CD4-positive, alpha-beta T cell treated with Interleukin-6 at 100 ng/mL for 8 hours (primary cell): ENCODE measurements around the gene HDAC5.
"Not testable (repeated sequence)": the region's sequence is repeated elsewhere in the genome, so short reads cannot be mapped to it uniquely, and the experiment has no call there.

Experiments used
- DNase-seq: peaks from one replicate; pipeline ENCODE4 v3.0.0-alpha.2; 2020; ENCODE audit warnings: mixed read lengths, low spot score

The HDAC5 gene

DNA sequence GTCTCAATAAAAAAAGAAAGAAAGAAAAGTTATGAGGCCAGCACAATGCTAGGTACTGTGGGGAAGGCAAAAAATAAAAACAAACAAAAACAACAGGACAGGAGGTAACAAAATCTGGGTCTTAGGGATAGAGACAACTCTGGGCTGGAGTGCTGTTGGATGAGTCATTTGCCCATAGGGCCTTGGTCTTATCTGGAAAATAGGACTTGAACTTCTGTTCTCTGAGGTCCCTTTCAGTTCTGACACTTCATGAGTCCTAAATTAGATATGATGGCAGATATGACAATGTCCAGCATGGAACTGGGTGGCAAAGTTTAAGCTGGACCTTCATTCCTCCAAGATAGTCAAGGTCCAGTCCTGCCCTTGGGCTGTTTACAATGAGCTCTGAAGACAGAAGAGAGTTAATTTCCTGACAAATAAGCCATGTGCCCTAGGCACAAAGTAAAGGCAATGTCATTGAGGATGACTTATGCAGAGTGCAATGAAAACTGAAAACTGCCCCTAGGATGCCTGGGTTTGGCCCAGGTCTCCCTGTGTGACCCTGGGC lies 8.9 kb upstream of the HDAC5 start:
- DNase-seq = no peak

GRCh38 chr17:44131372-44131771 lies 7.9 kb upstream of the HDAC5 start:
- DNase-seq = not testable (repeated sequence)

DNA sequence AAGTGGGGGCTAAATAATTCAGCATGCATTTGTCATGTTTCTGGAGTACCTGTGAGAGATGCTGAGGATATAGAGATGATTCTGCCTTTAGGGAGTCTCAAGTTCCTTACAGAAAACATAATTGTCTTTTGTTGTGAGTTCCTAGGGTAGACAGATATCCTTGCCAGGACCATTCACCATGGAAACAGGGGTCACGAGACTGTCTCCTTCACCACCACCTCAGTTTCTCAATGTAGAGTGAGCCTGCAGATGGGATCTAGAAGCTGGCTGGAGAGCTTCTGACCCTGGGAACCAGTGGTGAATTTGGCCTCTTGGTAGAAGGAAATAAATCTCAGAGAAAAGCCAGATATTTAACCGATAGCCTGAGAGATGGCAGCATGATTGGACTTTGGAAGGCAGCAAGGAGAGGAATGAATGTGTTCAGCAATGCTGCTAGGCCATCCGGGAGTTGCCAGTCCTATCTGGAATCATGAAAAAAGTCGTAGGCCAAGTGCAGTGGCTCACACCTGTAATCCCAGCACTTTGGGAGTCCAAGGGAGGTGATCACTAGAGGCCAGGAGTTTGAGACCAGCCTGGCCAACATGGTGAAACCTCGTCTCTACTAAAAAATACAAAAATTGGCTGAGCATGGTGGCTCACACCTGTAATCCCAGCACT lies 7.4 kb upstream of the HDAC5 start:
- DNase-seq = no peak

DNA sequence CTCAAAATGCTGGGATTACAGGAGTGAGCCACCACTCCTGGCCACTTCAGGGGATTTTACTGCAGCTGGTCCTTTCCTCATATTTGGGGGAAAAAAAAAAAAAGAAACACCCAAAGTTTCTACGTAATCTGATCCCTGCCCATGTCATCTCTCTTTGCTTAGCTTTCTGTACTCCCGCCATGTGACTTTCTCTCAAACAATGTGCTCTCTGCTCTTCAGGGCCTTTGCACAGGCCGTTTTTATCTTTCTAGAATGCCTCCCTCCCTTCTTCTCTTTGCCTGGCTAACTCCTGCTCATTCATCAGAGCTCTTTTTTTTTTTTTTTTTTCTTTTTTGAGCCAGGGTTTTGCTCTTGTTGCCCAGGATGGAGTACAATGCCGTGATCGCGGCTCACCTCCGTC lies 4.9 kb upstream of the HDAC5 start:
- no peak for DNase-seq

- DNase-seq = no peak
Measured at GRCh38 chr17:44124118-44124438, 637 bp upstream of the HDAC5 start.

GRCh38 chr17:44122816-44123355 lies 555 bp downstream of the HDAC5 start:
- no peak for DNase-seq

DNA sequence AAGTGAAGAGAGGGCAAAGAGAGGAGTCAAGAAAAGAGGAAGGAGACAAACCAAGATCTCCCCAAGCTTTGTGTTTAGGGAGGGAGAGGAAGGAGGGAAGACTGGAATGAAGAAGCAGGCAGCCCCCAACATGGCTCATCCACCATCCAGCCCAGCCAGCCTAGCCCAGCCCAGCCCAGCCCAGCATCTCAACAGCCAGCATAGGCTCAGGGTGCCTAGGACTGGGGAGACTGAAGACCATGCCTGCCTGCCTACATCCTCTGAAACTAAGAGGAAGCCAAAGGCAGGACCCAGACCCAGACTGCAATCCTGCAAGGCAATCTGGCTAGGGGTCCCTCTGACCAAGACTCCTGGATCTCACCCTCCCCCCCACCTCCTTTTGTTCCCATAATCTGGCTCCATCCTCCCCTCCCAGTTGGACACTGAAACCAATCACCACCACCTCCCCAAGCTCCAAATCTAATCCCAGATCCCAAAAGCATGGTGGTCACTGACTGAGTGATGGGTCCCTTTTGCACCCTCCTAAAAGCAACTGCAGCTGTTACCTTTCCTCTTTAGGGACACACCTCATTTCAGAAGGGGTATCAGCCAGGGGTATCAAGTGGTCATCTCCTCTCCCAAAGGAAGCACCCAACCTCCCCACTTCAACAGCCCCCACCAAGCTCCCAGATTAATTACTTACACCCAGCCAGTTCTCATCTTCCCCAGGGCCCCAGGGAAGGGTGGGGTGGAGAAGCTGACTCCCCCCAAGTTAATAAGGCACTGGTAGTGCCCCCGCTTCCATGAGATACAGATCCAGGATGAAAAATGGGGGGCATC lies 1.2 kb downstream of the HDAC5 start:
- no peak for DNase-seq

GRCh38 chr17:44120851-44121605 lies 2.4 kb downstream of the HDAC5 start:
- no peak for DNase-seq

DNA sequence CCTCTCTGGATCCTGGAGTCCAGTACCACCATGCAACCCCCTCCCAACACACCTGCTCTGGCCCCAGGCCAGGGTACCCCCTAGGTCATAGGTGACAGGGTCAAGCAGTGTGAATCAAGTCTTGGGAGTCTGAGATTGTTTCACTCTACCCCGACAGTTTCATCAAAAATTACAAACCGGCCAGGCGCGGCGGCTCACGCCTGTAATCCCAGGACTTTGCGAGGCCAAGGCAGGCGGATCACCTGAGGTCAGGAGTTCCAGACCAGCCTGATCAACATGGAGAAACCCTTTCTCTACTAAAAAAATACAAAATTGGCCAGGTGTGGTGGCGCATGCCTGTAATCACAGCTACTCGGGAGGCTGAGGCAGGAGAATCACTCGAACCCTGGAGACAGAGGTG lies 3.2 kb downstream of the HDAC5 start:
- DNase-seq = not testable (repeated sequence)

GRCh38 chr17:44119798-44120197 lies 3.6 kb downstream of the HDAC5 start:
- no peak for DNase-seq

- DNase-seq = no peak
Measured at GRCh38 chr17:44119062-44119461, 4.4 kb downstream of the HDAC5 start.

DNA sequence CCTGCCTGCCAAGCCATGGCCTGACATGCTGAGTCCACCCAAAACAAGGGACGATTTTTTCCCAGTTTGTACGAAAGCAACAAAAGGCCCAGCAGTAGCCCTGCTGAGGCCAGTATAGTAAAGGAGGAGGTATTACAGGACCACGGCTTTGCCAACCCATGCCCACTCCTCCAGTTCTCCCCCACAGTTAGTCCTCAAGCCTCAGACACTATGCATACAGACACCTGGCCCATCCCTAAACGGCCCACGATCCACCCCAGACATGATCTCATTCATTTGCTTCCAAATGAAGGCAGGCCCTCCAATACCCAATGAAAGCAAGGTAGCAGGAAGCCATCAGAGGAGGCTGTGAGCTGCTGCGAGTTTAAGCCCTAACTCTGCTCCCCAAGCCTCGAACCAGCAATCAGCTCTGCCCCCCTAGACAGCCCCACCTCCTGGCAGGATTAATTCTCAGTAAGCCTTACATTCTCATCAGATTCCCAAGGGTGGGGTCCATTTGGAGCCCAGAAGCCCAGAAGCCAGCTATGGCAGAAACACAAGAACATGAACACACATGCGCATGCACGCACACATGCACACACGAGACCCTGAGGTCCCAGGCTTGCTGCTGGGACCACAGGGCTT lies 4.9 kb downstream of the HDAC5 start:
- no peak for DNase-seq

- DNase-seq = no peak
Measured at GRCh38 chr17:44117351-44117750, 6.1 kb downstream of the HDAC5 start.

GRCh38 chr17:44115585-44116415 lies 7.6 kb downstream of the HDAC5 start:
- no peak for DNase-seq

DNA sequence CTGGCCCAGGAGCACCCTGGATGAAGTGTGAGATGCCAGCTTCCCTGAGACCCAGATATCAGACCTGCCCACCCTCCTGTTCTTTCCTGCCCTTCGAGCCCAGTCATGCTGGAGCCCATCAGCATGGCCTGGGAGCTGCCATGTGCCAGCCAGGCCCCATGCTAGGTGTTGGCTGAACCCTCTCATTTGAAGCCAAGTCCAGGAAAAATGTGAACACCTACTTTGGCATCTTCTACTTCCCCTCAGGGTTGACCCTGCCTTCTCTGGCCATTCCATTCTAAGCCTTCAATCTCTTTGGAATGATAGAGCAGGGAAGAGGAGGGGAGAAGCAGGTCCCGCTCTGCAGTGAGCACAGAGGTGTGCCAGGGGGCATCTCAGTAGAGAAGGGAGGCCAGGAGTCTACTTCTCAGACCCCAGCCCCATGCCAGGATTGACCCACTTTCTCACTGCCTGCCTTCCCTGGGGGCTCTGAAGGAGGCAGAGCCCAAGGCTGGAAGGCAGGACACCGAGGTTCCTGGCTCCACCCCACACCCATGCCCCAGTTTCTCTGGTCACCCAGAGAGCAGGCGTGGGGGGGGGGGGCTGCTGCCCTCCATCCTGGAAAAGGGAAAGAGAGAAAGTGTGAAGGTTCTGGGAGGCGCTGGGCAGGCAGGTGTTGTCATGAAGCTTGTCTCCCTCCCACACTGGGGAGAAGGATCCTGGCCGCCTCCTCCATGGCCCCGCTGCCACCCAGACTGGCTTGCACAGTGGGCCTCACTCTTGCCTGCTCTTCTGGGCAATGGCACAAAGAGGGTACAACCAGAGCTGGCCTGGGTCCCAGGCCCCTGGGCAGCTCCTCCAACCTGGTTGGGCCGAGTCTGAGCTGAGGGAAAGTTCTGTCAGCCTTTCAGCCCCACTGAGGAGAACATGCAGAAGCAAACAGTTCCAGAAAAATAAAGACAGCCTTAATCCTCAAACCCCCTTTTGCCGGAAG lies 9.3 kb downstream of the HDAC5 start:
- DNase-seq = no peak

GRCh38 chr17:44113382-44113781 lies 10.1 kb downstream of the HDAC5 start:
- no peak for DNase-seq

GRCh38 chr17:44112284-44113280 lies 10.9 kb downstream of the HDAC5 start:
- DNase-seq = no peak

- no peak for DNase-seq
Measured at GRCh38 chr17:44111777-44112176, 11.7 kb downstream of the HDAC5 start.
